NCI-H82 treated with DMSO at 0.1 percent for 48 hours (cell line): ENCODE results near the gene ARIH2.
"Not testable (repeated sequence)": the region's sequence is repeated elsewhere in the genome, so short reads cannot be mapped to it uniquely, and the experiment has no call there.

Experiments
- DNase-seq: peaks from one replicate; lab custom pipeline; 2025; ENCODE audit not compliant: unreplicated experiment; lab: John Stamatoyannopoulos, UW

Gene ARIH2

DNA sequence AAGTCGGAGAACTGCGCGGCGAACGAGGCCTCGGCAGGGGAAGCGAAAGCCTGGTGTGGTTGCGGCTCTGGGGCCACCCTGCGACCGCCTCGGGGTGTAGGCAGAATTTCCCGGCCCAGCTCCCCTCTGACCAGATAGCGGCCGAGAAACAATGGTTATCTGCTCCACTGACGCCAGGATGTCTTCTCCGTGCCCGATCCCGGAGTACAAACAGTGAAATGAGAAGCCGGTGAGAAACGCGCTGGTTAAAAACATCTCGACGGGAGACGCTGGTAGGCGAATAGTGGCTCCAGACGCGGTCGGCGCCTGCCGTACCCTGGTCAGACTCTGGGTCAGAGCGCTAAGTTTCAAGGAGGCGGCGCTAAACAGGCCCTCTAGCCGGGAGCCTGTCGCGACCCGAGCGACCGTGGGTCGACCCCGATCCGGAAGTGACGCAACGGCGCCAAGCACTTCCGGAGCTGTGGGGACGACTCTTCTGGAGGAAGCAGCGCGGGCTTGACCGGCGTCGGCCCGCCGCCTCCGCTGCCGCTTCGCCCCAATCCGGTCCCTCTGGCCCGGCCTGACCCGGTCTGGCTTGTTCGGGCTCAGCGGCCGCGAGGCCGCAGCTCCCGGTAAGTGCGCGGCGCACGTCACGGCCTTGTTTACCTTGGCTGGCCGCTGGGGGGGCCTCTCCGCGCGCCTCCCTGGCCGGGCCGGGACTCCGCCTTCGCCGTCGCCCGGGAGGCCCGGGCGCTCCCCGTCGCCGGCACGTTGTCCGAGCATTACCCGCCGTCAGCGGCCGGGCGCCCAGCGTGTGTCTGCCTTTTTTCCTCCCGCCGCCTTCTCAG, at the start of gene ARIH2:
ARIH2 (plus strand) TSS at position 455 of the 827 bp plus-strand sequence. CDS start 8,717 bp downstream, outside the sequence.
- DNase-seq = peak; percentile 63

DNA sequence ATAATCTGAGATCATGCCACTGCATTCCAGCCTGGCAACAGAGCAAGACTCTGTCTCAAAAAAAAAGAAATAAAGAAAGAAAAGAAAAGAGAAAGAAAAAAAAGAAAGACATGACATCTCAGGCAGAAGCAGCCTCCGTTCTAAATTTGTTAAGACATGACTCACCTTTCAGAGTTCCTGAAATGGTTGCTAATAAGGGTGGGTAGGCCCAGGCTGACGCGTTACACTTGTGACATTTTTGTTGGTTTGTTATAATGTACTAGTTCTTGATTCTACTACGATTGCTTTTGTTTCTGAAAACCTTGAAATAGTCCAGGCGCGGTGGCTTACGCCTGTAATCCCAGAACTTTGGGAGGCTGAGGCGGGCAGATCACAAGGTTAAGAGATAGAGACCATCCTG, 41.0 kb upstream of the ARIH2 start:
- no peak for DNase-seq

DNA sequence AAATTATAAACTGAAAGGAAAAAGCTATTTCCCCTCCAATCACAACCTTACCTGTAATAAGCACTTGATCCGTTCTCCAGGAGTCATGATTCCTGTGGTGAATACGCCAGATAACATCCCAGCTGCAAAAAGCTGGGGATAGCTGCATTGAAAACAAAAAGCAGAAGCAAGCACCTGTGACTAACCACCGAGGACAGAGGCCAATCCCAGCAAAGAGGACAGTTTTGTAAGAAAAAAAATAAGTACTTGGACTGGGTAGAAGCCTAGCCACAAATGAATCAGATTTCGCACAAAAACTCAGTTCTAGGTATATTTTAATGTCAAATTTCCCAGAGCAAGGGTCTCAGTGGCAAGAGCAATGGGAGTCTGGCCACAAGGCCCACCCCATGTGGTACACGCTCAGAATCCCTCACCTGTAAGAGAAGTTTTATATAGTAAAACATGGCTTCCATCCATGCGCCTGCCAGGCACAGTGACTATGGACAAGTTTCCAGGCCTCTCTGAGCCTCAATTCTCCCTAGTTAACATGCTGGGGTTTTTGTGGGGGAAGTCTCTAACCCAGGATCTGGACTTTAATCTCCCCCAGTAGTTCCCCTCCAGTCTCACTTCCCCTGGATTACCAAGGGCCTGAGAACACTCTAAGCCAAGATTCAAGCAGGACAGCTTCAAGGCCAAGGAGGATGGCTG, 39.2 kb upstream of the ARIH2 start:
- no peak for DNase-seq

DNA sequence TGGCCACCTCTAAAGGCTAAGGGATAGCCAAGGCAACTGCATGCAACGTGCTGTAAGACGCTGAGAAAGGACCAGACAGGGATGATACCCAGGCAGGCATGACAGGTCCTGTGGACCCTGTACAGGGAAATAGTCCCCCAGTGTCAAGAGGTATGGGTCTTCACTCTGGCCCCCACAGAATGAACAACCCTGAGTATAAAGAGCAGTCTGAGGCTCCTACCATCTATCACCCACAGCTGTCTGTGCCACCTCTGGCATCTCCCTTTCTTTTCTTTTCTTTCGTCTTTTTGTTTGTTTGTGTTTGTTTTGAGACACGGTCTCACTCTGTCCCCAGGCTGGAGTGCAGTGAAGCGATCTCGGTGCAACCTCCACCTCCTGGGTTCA, 38.7 kb upstream of the ARIH2 start:
- no peak for DNase-seq

DNA sequence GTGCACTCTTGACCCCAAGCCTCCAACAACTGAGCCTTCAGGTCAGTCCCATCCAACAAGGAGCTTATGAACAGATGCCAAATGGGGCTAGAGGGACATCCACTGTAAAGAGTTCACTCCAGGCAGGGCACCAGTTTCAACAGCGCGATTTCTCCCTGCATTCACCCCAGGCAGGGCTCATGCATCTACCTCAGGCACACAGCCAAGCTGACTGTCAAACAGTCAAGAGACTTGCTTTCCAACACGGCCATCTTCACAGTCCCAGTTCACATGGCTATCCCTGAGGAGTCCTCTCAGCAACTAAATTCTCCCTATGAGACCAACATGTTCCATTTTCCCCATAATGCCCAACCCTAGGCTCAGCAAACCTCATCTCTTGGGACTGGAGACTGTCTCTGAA, 37.6 kb upstream of the ARIH2 start:
- no peak for DNase-seq

DNA sequence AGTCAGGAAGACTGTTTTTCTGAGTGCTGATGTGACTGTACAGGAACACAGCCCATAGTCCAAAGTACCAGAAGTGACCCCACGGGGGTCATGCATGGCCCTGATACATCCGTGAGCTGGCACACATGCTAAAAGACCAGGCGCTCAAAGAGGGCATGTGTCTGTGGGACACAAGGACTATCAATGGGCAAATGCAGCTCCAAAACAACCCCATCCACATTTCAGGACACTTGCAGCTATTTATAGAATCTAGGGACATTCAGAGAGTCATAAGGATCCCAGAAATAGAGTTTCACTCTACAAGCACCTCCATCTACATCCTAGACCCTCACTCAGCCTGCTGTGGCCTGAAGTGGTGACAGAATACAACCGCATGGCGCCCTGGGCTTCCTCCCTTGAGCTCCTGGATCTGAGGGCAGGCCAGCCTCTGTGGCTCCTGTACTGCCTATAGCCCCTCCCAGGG, 37.0 kb upstream of the ARIH2 start:
- DNase-seq = no peak

DNA sequence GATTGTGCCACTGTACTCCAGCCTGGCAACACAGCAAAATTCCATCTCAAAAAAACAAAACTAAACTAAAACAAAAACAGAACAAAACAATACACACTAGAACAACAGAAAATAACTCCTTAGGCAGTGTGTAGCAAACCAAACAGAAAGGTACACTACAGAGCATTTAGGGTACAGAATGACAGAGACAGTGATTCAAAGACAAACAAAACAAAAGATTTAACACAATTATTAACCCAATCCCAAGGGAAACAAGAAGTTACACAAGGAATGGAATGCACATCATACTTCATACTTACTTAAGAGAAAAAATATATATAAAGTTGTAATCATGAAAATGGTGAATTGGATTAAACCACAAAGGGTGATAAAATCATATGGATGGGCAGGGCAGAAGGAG, 32.9 kb upstream of the ARIH2 start:
- no peak for DNase-seq

DNA sequence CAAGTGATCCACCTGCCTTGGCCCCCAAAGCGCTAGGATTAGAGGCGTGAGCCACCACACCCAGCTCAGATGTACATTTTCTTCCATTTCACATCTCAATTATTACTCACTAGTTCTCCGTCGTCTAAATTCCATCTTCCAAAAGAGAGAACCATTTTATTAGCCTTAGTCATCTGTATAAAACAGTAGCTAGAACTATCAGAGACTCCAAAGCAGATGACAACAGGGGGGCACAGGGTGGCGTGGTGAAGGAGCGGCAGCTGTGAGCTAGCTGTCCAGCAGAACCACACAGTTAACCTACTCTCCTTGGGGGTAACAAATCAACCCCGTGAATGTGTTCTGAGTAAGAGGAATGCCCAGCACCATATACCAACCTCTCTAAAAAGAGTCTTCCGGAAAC, 27.0 kb upstream of the ARIH2 start:
- no peak for DNase-seq

DNA sequence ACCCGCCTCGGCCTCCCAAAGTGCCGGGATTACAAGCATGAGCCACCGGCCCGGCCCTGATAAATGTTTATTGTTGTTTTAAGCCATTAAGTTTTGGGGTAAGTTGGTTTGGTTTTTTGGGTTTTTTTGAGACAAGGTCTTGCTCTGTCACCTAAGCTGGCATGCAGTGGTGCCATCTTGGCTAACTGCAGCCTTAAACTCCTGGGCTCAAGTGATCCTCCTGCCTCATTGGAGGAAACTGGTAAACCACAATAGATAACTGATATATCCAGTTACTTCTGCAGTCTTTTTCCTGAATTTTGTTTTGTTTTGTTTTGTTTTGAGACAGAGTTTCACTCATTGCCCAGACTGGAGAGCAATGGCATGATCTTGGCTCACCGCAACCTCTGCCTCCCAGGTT, 24.1 kb upstream of the ARIH2 start:
- DNase-seq = no peak

DNA sequence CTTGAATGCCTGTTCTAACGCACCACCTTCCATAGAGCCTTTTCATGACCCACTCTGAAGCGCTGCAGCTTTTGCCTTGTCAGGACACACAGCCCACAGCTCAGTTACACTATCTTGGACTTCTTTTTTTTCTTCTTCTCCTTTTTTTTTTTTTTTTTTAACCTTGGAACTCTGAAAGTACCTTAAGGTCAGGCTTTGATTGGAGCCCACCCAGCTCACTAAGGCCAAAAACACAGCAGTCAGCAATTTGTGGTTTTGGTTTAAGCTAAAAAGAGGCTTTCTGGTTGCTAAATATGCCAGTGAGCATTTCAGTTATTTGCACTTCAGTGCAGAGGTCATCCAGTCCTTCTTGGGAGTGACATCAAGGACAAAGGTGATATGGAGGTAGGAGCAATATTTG, 21.7 kb upstream of the ARIH2 start:
- no peak for DNase-seq

DNA sequence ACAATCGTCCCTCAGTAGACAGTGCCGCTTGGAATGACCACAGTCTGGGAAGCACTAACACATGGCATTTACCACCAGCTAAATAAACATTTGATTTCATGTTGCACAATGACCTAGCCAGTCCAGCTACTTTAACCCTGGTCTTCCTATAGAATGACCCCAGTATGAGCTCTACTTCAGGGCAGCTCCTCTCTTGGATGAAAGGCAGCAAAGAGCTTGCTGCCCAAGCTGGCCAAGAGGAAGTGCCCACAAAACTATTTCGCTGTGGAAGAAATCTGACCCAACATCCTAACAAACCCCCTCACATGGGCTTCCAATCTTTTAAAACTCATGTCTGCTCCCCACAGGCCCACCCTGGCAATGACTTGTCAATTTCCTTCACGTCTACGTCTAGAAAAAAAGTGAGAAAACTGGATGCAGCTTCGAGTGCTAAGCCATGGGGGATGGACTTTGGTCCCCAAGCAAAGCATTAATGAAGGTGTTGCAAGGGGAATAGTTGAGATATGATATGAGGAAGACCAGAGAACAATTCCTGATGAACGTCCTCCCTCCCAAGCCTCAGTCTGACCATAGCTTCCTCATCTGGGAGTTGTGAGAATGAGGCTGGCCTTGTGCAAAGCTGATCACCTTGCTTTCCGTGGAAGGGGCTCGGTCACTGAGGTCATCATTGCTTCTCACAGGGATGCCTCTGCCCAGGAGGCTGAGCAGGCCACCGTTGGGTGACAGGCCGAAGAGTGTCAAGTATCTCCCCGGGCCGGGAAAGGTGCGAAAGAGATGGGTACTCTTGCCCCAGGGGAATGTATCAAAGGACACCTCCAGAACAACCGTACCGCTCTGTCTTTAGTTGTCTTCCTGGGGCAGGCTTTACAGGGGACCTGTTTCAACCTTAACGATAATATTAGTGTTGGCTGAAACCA, 20.9 kb upstream of the ARIH2 start:
- DNase-seq = no peak

DNA sequence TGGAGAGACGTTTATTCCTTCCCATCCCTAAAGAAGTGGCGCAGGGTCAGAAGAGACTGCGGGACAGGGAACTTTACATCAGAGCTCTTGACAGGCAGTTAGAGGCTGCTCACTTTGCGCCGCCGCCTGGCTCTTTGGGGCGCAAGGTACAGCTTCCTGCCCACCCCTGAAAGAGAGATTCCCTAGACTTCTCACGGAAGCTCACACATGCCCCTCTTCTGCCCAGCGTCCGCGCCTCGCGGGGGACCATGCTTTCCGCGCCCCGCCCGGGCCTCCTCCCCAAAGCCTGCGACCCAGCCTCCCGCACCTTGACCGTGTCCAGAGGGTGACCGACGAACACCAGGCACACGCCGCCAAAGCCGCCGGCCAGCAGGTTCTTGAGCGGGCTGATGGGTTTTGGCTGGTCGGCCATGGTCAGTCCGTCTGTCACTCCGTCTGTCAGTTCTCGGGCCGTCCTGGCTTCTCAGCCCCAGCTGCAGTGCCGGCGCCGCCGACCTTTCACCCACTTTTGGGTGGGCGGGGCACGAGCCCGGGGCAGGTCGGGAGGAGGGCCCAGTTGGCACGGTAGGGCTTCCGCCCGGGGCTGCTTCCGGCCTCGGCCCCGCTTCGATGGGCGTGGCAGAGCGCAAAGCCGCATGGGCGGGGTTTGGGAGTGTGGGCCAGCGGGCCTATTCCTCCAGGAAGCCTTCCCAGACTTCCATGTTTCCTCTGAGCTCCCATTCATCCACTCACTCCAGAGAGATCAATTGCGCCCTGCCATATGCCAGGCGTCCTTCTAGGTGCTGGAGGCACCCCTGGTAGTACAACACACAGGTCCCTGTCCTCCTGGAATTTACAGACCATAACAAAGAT, 20.0 kb upstream of the ARIH2 start, which contains the start of gene SLC25A20:
SLC25A20 (minus strand) TSS at position 500 of the 852 bp plus-strand sequence; CDS start at position 412, 88 bp downstream.
- DNase-seq = peak; percentile 43

DNA sequence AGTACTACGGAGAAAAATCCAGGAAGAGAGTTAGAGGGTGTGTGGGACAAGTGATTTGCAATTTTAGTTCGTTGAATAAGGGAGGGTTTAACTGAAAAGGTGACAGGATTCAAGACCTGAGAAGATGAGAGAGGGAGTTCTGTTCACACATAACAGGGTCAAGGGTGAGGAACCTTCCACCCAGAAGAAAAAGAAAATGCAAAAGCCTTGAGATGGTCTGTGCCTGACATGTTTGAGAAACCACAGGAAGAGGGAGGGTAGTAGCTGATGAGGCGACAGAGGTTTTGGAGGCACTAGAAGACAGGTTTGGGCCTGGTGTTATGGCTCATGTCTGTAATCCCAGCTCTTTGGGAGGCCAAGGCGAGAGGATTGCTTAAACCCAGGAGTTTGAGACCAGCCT, 19.4 kb upstream of the ARIH2 start:
- no peak for DNase-seq

DNA sequence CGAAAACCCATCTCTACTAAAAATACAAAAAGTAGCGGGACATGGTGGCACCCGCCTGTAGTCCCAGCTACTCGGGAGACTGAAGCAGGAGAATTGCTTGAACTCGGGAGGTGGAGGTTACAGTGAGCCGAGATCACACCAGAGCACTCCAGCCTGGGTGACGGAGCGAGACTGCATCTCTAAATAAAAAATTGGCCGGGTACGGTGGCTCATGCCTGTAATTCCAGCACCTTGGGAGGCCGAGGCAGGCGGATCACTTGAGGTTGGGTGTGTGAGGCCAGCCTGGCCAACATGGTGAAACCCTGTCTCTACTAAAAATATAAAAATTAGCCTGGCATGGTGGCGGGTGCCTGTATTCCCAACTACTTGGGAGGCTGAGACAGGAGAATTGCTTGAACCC, 11.6 kb upstream of the ARIH2 start:
- not testable (repeated sequence) for DNase-seq

DNA sequence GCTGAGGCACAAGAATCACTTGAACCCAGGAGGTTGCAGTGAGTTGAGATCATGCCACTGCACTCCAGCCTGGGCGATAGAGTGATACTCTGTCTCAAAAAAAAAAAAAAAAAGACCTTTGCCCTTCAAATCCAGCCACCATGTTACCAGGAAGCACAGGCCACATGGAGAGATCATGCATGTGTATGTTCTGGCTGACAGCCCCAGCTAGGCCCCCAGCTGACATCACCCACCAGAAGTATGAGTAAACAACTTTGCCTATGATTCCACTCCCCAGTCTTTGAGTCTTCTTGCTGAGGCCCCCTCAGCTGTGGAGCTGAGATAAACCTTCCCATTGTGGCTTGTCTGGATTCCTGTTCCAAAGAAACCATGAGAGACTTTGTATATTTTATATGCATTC, 3.3 kb upstream of the ARIH2 start:
- no peak for DNase-seq

DNA sequence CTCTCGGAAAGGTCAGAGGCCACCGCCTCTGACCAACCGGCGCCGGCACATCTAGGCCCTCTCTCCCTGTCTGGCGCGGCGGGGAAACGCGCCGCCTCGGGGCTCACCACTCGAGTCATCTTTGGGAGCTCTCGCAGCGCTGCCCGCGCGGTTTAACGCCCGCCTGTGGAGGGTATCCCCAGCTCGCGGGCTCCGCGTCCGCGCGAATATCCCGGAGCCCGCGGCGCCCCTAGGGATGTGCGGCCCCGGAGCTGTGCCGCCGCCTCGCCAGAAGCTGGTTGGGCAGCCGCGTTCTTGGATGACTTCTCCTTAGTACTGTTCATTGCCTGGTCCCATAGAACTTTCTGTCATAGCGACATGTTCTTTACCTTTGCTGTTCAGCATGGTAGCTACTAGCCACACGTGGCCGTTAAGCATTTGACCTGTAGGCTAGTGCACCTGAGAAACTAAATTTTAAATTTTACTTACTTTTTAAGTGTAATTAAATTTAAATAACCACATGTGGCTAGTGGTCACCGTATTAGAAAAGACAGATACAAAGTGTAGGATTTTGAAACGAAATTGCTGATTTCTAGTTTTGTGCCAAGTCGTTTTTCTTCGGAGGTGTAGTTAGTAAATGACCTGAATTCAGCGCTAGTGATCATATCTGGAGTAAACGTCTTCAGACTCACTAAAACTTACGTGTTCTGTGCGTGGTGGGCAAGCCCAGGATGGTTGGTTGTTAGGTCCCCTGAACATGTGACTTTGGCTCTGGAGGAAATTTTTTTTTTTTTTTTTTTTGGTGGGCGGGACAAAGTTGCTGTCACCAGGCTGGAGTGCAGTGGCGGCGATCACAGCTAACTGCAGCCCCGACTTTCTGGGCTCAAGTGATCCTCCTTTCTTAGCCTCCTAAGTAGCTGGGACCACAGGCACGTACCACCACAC, 835 bp downstream of the ARIH2 start:
- no peak for DNase-seq

DNA sequence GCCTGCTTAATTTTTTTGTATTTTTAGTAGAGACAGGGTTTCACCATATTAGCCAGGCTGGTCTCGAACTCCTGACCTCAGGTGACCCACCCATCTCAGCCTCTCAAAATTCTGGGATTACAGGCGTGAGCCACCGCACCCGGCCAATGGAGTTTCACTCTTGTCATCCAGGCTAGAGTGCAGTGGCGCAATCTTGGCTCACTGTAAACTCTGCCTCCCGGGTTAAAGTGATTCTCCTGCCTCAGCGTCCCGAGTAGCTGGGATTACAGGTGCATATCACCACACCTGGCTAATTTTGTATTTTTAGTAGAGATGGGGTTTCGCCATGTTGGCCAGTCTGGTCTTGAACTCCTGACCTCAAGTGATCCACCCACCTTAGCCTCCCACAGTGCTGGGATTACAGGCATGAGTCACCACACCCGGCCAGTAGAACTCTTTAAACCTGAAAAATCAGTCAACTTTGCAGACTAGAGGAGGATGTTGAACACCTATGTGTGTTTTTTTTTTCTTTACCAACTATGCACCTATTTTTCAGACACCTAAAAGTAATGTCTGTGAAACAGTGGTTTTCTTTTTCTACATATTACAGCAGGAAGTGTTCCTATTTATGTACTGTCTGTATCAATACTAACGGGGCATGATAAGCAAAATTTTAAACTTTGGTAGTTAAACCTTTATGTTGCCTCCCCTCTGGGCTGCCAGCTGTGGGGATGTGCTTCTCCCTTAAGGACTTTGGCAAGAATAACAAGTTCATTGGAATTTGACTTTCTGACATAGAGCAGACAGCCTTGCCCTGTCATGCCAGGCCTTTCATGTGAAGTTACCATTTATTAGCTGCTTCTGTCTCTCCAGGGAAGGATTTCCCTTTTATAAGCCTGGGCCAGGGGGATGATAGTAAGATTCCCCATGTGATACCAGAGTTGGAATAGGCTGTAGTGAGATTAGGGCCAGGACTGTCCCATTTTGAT, 8.1 kb downstream of the ARIH2 start:
- DNase-seq = no peak

DNA sequence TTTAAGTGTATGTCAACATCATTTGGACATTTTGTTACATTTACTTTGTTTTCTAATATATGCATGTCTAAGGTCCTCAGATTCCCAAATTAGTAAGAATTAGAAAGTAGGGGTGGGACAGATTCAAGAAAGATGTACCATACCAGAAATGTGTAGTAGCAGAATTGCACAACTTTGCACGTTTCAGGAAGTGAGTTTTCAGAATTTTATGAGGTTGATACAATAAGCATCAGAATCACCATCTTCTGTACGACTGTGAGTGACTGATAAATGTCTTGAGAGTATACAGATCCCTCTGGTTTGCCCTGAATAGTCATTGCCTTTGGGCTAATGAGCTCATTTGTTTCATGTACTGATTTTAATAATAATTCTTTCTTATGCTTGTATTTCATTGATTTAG, 9.3 kb downstream of the ARIH2 start:
- DNase-seq = no peak
